Smooth muscle cell (in vitro differentiated cells): Measurements from ENCODE around the gene HDAC7. TPM values are rescaled to one million over a fixed set of nuclear protein-coding genes. Genes with fewer than 3 reads are reported as not detected.

Experiments used
- DNase-seq: peaks from one replicate; lab custom pipeline; 2025; ENCODE audit not compliant: unreplicated experiment; lab: John Stamatoyannopoulos, UW
- H2AFZ ChIP-seq: fragments of 200-600 bp; sonication (generic); 2 replicates; pipeline ENCODE4 v1.6.0; 2016; ENCODE audit warnings: antibody characterized with exemption, low read depth, mild to moderate bottlenecking
- H3F3A ChIP-seq: fragments of 200-600 bp; sonication (generic); 2 replicates; pipeline ENCODE4 v1.6.0; 2017; ENCODE audit warnings: antibody characterized with exemption, low read depth
- H3K27ac ChIP-seq: fragments of 200-600 bp; sonication (generic); 2 replicates; pipeline ENCODE4 v1.5.1; 2016; ENCODE audit warnings: low read depth, mild to moderate bottlenecking
- H3K27me3 ChIP-seq: fragments of 200-600 bp; sonication (generic); 2 replicates; pipeline ENCODE4 v1.6.1; 2016; ENCODE audit warnings: low read depth, mild to moderate bottlenecking
- H3K36me3 ChIP-seq: fragments of 200-600 bp; sonication (generic); 2 replicates; pipeline ENCODE4 v1.5.1; 2016; ENCODE audit warnings: low read depth
- H3K4me1 ChIP-seq: fragments of 200-600 bp; sonication (generic); 2 replicates; pipeline ENCODE4 v1.5.1; 2016; ENCODE audit warnings: low read depth
- H3K4me2 ChIP-seq: fragments of 200-600 bp; sonication (generic); 2 replicates; pipeline ENCODE4 v1.6.0; 2016; ENCODE audit warnings: mild to moderate bottlenecking
- H3K4me3 ChIP-seq: fragments of 200-600 bp; sonication (generic); 2 replicates; pipeline ENCODE4 v1.5.1; 2016; ENCODE audit warnings: mild to moderate bottlenecking
- H3K79me2 ChIP-seq: fragments of 200-600 bp; sonication (generic); 2 replicates; pipeline ENCODE4 v1.6.0; 2016; ENCODE audit warnings: low read depth, mild to moderate bottlenecking
- H3K9ac ChIP-seq: fragments of 200-600 bp; sonication (generic); 2 replicates; pipeline ENCODE4 v1.6.0; 2016; ENCODE audit warnings: low read depth
- H3K9me3 ChIP-seq: fragments of 200-600 bp; sonication (generic); replicated peaks from 2 replicates; pipeline ENCODE4 v1.5.1; 2016; ENCODE audit warnings: low read depth
- H4K20me1 ChIP-seq: fragments of 200-600 bp; sonication (generic); 2 replicates; pipeline ENCODE4 v1.6.0; 2016; ENCODE audit warnings: low read depth
- WGBS: methylation state at CpG from one replicate; pipeline ENCODE4 v1.1.7; 2016; ENCODE audit warnings: low lambda C conversion rate; 5-methylcytosine and 5-hydroxymethylcytosine counted together
- polyA plus RNA-seq: library from polyadenylated mRNA; unstranded; fragments of >200 nt; fragmentation: Nextera tagmentation; extraction: Ambion mirVana; gene quantifications from 2 replicates; pipeline ENCODE4 v1.2.1, GENCODE V29; 2016
- total RNA-seq: library from RNA; depleted of rRNA; stranded (reverse); fragments of >200 nt; gene quantifications from 2 replicates; pipeline ENCODE4 v1.2.3, GENCODE V29; 2014
- TF ChIP-seq, protein P1 (sequence below): fragments of 200-600 bp; sonication (generic); IDR thresholded peaks from 2 replicates; pipeline ENCODE4 v1.5.1; 2017; ENCODE audit warnings: borderline replicate concordance, mild to moderate bottlenecking, antibody characterized with exemption; ENCODE audit not compliant: insufficient read depth, poor library complexity, severe bottlenecking

The HDAC7 gene
- total and polyA plus RNA-seq, 2 experiments from 2014 or later: 24.1 to 32.4 TPM

GRCh38 chr12:47746073-47746472, 73.6 kb downstream of the HDAC7 start:
- H3K27me3 ChIP-seq: no peaks in the 10 kb centered on the region
- no peak overlapping the region for H3K4me2 ChIP-seq
- no peak overlapping the region for H3K9ac ChIP-seq
- TF ChIP-seq, protein P1, sequence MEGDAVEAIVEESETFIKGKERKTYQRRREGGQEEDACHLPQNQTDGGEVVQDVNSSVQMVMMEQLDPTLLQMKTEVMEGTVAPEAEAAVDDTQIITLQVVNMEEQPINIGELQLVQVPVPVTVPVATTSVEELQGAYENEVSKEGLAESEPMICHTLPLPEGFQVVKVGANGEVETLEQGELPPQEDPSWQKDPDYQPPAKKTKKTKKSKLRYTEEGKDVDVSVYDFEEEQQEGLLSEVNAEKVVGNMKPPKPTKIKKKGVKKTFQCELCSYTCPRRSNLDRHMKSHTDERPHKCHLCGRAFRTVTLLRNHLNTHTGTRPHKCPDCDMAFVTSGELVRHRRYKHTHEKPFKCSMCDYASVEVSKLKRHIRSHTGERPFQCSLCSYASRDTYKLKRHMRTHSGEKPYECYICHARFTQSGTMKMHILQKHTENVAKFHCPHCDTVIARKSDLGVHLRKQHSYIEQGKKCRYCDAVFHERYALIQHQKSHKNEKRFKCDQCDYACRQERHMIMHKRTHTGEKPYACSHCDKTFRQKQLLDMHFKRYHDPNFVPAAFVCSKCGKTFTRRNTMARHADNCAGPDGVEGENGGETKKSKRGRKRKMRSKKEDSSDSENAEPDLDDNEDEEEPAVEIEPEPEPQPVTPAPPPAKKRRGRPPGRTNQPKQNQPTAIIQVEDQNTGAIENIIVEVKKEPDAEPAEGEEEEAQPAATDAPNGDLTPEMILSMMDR: no peak
- no peak overlapping the region for H3K27ac ChIP-seq
- H3K36me3 ChIP-seq: no peaks in the 10 kb centered on the region
- H3K9me3 ChIP-seq: no peaks in the 10 kb centered on the region
- no peaks in the 10 kb centered on the region for H3K79me2 ChIP-seq
- H4K20me1 ChIP-seq: no peaks in the 10 kb centered on the region
- H3K4me1 ChIP-seq: peaks cover 8% of the 10 kb centered on the region
- no peak for DNase-seq
- no peaks in the 10 kb centered on the region for H3F3A ChIP-seq
- no peak overlapping the region for H2AFZ ChIP-seq
- 91% methylated on average over 5 of the region's 5 CpGs for WGBS
- no peak overlapping the region for H3K4me3 ChIP-seq

DNA sequence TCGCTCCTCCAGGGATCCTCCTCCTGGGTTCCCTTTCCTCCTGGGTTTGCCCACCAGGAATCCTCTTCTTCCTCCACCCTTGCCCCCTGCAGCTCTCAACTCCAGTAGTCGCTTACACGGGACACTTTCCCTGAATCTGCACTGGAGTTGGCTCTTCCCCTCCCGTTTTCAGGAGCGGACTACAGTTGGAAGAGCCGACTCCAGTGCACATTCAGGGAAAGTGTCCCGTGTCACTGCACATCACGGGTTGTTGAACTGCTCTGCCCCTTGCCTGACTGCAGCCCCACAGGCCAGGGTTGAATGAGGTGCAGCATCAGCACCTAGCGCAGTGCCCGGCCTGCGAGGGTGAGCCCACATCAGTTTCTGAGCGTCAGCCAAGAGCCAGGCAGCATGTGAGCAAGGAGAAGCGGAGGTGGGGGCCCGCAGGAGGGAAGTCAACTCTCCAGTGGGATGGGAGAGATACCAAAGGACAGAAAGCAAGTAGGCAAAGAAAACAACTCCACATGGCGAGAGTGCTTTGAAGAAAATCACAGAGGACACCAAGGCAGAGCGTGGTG, 74.1 kb downstream of the HDAC7 start:
- no peaks in the 10 kb centered on the region for H3K27me3 ChIP-seq
- no peak for DNase-seq
- H4K20me1 ChIP-seq: no peaks in the 10 kb centered on the region
- no peaks in the 10 kb centered on the region for H3F3A ChIP-seq
- WGBS: 82% methylated on average over 16 of the region's 16 CpGs
- H3K36me3 ChIP-seq: no peaks in the 10 kb centered on the region
- no peak overlapping the region for H2AFZ ChIP-seq
- no peak overlapping the region for H3K27ac ChIP-seq
- H3K4me1 ChIP-seq: peaks cover 12% of the 10 kb centered on the region
- TF ChIP-seq, protein P1: no peak
- H3K79me2 ChIP-seq: no peaks in the 10 kb centered on the region
- no peak overlapping the region for H3K4me2 ChIP-seq
- no peaks in the 10 kb centered on the region for H3K9me3 ChIP-seq
- H3K9ac ChIP-seq: no peak overlapping the region
- H3K4me3 ChIP-seq: no peak overlapping the region

DNA sequence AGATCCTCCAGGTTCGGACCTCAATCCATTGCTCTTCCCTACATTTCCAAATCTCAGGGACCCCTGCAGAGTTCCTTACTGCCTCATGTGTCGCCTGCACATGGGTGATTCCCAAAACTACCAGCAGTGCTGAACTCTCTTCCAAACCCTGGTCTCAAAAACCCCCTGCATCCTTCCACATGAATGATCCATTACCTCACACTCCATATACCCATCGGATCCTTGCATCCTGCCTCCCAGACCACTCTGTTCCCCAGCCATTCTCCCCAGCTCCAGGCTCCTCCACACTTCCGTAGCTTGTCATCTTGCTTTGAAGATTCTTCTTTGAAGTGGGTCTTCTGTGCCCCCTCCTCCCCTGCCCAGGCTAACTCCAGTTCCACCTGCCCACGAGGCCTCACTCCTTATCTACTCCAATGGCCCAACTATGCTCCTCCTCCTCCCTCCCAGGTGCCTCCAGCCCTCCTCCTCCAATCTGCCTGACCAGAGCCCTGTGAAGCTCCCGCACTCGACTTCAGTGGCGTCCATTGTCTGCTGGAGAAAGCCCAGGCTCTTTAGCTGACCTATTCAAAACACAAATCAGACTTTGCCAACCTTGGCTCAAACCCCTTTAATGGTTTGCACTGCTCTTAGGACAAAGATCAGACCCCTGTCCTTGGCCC, 74.8 kb downstream of the HDAC7 start:
- no peaks in the 10 kb centered on the region for H4K20me1 ChIP-seq
- H3K27ac ChIP-seq: no peak overlapping the region
- TF ChIP-seq, protein P1: no peak
- peaks cover 12% of the 10 kb centered on the region for H3K4me1 ChIP-seq
- DNase-seq: no peak
- no peak overlapping the region for H2AFZ ChIP-seq
- whole genome bisulfite sequencing: 83% methylated on average over 8 of the region's 8 CpGs
- H3K9ac ChIP-seq: no peak overlapping the region
- no peak overlapping the region for H3K4me2 ChIP-seq
- H3F3A ChIP-seq: no peaks in the 10 kb centered on the region
- H3K9me3 ChIP-seq: no peaks in the 10 kb centered on the region
- no peaks in the 10 kb centered on the region for H3K79me2 ChIP-seq
- no peak overlapping the region for H3K4me3 ChIP-seq
- no peaks in the 10 kb centered on the region for H3K27me3 ChIP-seq
- no peaks in the 10 kb centered on the region for H3K36me3 ChIP-seq
